HG03175 (cell line): ENCODE data around the gene TMEM271.

Source experiments
- ATAC-seq: cut with Tn5 transposase; IDR thresholded peaks from one replicate; pipeline ENCODE4 v1.9.1; 2021; ENCODE audit warnings: mild to moderate bottlenecking, moderate library complexity; ENCODE audit not compliant: unreplicated experiment

Gene TMEM271

DNA sequence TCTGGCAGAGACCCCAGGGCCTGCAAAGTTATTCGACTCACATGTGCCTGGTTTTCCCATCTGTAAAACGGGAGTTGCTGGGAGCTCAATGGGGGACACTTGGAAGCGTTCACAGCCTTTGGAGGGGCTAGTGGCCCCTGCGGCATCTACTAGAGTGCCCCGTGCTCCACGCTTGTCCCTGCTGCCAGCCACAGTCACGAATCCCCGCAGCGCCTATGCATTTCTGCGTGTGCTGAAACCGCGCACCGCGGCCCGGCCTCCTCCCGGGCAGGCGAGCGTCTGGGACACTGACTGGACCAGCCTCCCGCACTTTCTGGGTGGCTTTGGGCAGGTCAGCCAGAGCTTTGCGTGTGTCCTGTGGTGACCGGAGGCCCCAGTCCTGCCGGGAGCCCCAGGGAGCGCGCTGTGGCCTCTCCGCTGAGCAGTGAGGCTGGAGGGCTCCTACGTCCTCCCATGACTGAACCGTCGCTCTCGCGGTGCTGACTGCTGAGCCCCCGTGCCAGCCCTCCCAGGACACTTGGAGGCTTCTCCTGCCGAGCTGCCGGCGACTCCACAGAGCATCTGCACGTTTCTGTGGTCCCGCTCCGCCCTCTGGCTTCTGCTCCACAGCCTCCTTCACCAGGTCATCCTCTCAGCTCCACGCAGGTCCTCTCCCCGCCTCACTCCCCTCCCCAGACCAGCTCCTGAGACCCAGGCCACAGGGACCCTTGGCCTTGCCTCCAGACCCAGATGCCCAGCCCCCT, 40.7 kb downstream of the TMEM271 start:
- no peak for ATAC-seq

GRCh38 chr4:534576-535151, 41.4 kb downstream of the TMEM271 start:
- no peak for ATAC-seq

- ATAC-seq: no peak
These were observed 42.0 kb downstream of the TMEM271 start for GRCh38 chr4:534101-534575.

DNA sequence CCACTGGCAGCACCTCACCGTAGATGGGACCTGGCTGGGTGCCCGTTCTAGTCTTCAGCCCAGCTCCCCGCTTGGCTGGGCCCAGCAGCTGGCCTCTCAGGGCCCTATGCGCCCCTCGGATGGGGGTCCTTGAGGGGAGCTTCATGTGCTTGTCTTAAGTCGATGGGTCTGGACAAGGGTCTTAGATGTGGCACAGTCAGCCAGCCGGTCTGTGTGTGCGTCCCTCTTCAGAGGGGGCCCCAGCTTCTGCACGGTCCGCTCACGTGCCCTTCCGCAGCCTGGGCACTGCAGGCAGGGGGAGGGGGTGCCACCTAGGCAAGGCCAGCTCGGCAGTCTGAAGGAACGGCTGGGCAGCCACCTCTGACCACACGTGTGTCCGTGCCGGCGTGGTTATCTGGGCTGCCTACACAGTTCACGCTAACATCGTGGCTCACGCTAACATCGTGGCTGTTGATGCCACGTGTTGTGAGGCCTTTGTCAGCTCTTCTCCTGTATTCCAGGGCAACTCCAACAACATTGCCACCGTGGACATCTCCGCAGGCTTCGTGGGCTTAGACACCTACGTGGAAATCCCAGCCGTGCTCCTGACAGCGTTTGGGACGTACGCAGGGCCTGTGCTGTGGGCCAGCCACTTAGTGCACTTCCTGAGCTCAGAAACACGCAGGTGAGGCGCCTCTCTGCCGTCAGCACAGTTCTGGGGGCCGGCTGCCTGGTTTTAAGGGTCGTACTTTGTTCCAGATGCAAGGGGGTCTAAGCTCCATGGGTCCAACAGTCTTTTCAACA, 42.6 kb downstream of the TMEM271 start:
- ATAC-seq: no peak

- ATAC-seq: no peak
These were observed 43.3 kb downstream of the TMEM271 start for GRCh38 chr4:532588-533317.

GRCh38 chr4:531721-532565, 44.2 kb downstream of the TMEM271 start:
- ATAC-seq: no peak

- ATAC-seq: no peak
These were observed 45.0 kb downstream of the TMEM271 start for GRCh38 chr4:531076-531475.

DNA sequence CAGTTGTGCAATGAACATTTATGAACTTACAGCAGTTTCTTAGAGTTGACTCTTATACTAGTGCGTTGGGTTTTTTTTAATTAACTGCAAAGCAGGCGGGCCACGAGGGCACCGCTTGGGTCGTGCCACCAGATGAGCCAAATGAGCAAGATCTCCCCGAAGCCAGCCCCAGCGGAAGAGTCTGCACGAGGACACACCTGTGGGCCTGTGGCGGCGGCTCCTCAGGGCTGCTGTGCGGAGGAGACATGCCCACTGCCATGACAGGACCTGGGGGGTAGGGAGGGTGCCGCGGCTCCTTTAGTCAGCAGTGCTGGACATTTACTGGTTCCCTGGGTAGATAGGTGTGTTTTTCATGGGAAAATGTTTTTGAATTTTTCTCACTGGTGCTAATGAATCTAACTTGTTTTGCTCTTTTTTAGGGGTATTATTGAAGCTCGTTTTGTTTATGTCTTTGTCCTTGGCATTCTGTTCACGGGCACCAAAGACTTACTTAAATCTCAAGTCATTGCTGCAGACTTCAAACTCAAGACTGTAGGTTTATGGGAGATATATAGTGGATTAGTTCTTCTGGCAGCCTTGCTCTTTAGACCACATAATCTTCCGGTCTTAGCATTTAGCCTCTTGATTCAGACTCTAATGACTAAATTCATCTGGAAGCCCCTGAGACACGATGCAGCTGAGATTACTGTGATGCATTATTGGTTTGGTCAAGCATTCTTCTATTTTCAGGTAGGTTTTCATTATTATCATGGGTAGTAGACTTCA, 45.9 kb downstream of the TMEM271 start:
- no peak for ATAC-seq

- no peak for ATAC-seq
These were observed 46.5 kb downstream of the TMEM271 start for GRCh38 chr4:529563-529962.

- no peak for ATAC-seq
These were observed 47.3 kb downstream of the TMEM271 start for GRCh38 chr4:528835-529234.

DNA sequence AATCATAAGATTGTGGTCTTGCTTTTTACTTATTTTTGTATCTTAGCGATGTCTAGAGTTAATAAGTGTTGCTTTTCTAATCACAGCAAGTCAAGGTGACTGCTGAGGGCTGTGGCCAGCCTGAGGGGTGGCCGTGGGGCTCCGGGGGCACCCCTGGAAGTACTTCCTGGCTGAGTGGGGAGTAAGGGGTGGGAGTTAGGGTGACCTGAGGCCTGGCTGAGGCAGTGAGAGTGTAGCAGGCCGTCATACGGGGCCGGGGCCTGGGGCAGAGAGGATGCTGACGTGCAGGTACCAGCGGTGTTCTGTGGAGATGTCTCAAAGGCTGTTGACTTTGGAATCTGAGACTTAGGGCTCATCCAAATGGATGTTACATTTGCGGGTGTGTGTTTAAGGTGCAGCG, 47.8 kb downstream of the TMEM271 start:
- ATAC-seq: no peak

- ATAC-seq: no peak
These were observed 49.1 kb downstream of the TMEM271 start for GRCh38 chr4:526971-527460.

GRCh38 chr4:526189-526909, 49.7 kb downstream of the TMEM271 start:
- ATAC-seq: no peak

DNA sequence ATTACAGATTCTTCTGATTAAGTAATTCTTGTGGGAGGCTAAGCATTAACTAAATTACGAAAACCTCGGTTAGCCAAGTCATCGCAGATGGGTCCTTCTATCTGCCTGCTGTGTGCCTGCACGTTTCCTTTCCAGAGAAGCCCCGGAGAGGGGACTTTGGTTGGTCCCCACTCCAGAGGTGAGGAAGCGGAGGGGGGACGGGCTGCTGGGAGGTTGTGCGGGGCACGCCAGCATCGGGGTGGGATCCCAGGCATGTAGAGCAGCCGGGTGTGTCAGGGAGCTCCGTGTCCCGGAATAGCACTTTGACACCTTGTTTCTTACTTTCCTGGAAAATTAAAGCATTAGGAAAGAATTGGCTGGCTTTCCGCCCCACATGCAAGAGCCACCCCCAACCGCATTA, 50.4 kb downstream of the TMEM271 start:
- no peak for ATAC-seq

- ATAC-seq: no peak
These were observed 51.9 kb downstream of the TMEM271 start for GRCh38 chr4:524196-524595.
